SK-N-SH treated with all-trans-retinoic acid at 6 μM for 48 hours (cell line): Measurements from ENCODE around the gene ZNF132.

Experiments used
- ATAC-seq: fragments of 200-7000 bp; cut with Tn5 transposase; 3 replicates; pipeline ENCODE4 v1.9.1; 2020; ENCODE audit warnings: mild to moderate bottlenecking, moderate library complexity
- ARNTL ChIP-seq: fragments of 450-650 bp; formaldehyde crosslinking; IDR thresholded peaks from 2 replicates; pipeline ENCODE4 v1.5.0; 2020; ENCODE audit warnings: low read depth, mild to moderate bottlenecking, moderate library complexity, borderline replicate concordance
- BACH2 ChIP-seq: fragments of 250-450 bp; sonication (Bioruptor Pico); IDR thresholded peaks from 2 replicates; pipeline ENCODE4 v1.9.0; 2021; ENCODE audit warnings: mild to moderate bottlenecking, borderline replicate concordance
- CSDC2 ChIP-seq: fragments of 250-450 bp; sonication (Bioruptor Pico); IDR thresholded peaks from 2 replicates; pipeline ENCODE4 v1.5.0; 2020; ENCODE audit warnings: mild to moderate bottlenecking, moderate library complexity
- ESRRG ChIP-seq: fragments of 250-450 bp; sonication (Bioruptor Pico); IDR thresholded peaks from 2 replicates; pipeline ENCODE4 v1.6.1; 2021; ENCODE audit warnings: mild to moderate bottlenecking
- GLIS3 ChIP-seq: fragments of 250-450 bp; sonication (Bioruptor Pico); IDR thresholded peaks from 2 replicates; pipeline ENCODE4 v1.5.0; 2020; ENCODE audit warnings: mild to moderate bottlenecking, moderate library complexity
- ISL1 ChIP-seq: fragments of 250-450 bp; sonication (Bioruptor Pico); IDR thresholded peaks from 2 replicates; pipeline ENCODE4 v2.1.2; 2022; ENCODE audit warnings: mild to moderate bottlenecking, moderate library complexity
- OSR1 ChIP-seq: fragments of 250-450 bp; sonication (Bioruptor Pico); IDR thresholded peaks from 2 replicates; pipeline ENCODE4 v1.8.0; 2022; ENCODE audit warnings: moderate library complexity, mild to moderate bottlenecking, inconsistent platforms
- PPARA ChIP-seq: fragments of 250-450 bp; sonication (Bioruptor Pico); IDR thresholded peaks from 2 replicates; pipeline ENCODE4 v1.5.0; 2020; ENCODE audit warnings: mild to moderate bottlenecking, borderline replicate concordance
- RARB ChIP-seq: fragments of 250-450 bp; sonication (Bioruptor Pico); IDR thresholded peaks from 2 replicates; pipeline ENCODE4 v1.8.0; 2021; ENCODE audit warnings: mild to moderate bottlenecking, moderate library complexity
- SNAI2 ChIP-seq: fragments of 250-450 bp; sonication (Bioruptor Pico); IDR thresholded peaks from 2 replicates; pipeline ENCODE4 v1.5.0; 2020; ENCODE audit warnings: mild to moderate bottlenecking, moderate library complexity
- TCF4 ChIP-seq: fragments of 250-450 bp; sonication (Bioruptor Pico); IDR thresholded peaks from 2 replicates; pipeline ENCODE4 v1.8.0; 2021; ENCODE audit warnings: mild to moderate bottlenecking, moderate library complexity, borderline replicate concordance
- TOX ChIP-seq: fragments of 250-450 bp; sonication (Bioruptor Pico); IDR thresholded peaks from 2 replicates; pipeline ENCODE4 v1.8.0; 2021; ENCODE audit warnings: mild to moderate bottlenecking, moderate library complexity, borderline replicate concordance
- ZC3H10 ChIP-seq: fragments of 250-450 bp; sonication (Bioruptor Pico); IDR thresholded peaks from 2 replicates; pipeline ENCODE4 v1.5.1; 2021; ENCODE audit warnings: mild to moderate bottlenecking, moderate library complexity
- ZFP30 ChIP-seq: fragments of 450-650 bp; formaldehyde crosslinking; IDR thresholded peaks from 2 replicates; pipeline ENCODE4 v1.5.0; 2022; ENCODE audit warnings: mild to moderate bottlenecking, moderate library complexity
- ZNF565 ChIP-seq: fragments of 450-650 bp; formaldehyde crosslinking; conservative IDR thresholded peaks from 2 replicates; pipeline ENCODE4 v1.5.0; 2020; ENCODE audit warnings: low read depth, mild to moderate bottlenecking, moderate library complexity
- ZNF70 ChIP-seq: fragments of 450-650 bp; formaldehyde crosslinking; IDR thresholded peaks from 2 replicates; pipeline ENCODE4 v1.5.0; 2020; ENCODE audit warnings: mild to moderate bottlenecking, moderate library complexity
- ZNF8 ChIP-seq: fragments of 450-650 bp; formaldehyde crosslinking; IDR thresholded peaks from 2 replicates; pipeline ENCODE4 v1.5.0; 2020; ENCODE audit warnings: mild to moderate bottlenecking, moderate library complexity
- TF ChIP-seq, protein P1 (sequence below): fragments of 250-450 bp; sonication (Bioruptor Pico); IDR thresholded peaks from 2 replicates; pipeline ENCODE4 v1.5.1; 2020; ENCODE audit warnings: low read depth, mild to moderate bottlenecking, moderate library complexity
- TF ChIP-seq, protein P2 (sequence below): fragments of 250-450 bp; sonication (Bioruptor Pico); IDR thresholded peaks from 2 replicates; pipeline ENCODE4 v1.5.1; 2021; ENCODE audit warnings: mild to moderate bottlenecking, moderate library complexity
- TF ChIP-seq, protein P3 (sequence below): fragments of 250-450 bp; sonication (Bioruptor Pico); IDR thresholded peaks from 2 replicates; pipeline ENCODE4 v1.5.0; 2020; ENCODE audit warnings: mild to moderate bottlenecking, moderate library complexity
- TF ChIP-seq, protein P4 (sequence below): fragments of 250-450 bp; sonication (Bioruptor Pico); IDR thresholded peaks from 2 replicates; pipeline ENCODE4 v1.8.0; 2021; ENCODE audit warnings: low read depth, mild to moderate bottlenecking, moderate library complexity, borderline replicate concordance

Gene ZNF132

DNA sequence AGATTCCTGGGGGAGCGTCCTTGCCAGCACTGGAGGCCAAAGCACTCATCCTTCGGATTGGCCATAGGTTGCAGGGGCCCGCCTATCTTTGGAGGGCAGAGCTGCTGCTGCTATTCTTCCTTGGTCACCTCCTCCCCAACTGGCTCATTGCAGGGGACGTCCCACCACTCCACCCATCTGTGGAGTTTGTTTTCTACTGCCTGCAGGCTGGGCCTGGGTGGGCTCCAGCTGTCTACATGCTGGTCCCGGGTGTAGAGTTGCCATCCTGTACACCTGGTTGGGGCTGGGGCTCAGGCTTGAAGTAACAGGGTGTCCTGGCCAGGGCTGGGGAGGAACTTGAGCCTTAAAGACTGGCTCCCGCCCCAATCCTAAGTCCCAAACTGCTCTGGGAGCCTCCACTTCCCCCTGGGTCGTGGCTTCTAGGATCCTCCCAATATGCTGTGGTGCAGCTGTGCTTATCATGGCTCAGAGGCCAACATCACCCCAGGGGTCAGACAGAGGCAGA is 42.4 kb downstream of the ZNF132 start (continued):
- no peak for TF ChIP-seq GLIS3 (CRISPR knock-in tag)
- no peak for TF ChIP-seq TOX (CRISPR knock-in tag)
- TF ChIP-seq ISL1 = no peak
- no peak for TF ChIP-seq ZNF8
- no peak for TF ChIP-seq RARB (CRISPR knock-in tag)
- TF ChIP-seq ESRRG (CRISPR knock-in tag) = no peak
- TF ChIP-seq, all 23 proteins: peak for 0

DNA sequence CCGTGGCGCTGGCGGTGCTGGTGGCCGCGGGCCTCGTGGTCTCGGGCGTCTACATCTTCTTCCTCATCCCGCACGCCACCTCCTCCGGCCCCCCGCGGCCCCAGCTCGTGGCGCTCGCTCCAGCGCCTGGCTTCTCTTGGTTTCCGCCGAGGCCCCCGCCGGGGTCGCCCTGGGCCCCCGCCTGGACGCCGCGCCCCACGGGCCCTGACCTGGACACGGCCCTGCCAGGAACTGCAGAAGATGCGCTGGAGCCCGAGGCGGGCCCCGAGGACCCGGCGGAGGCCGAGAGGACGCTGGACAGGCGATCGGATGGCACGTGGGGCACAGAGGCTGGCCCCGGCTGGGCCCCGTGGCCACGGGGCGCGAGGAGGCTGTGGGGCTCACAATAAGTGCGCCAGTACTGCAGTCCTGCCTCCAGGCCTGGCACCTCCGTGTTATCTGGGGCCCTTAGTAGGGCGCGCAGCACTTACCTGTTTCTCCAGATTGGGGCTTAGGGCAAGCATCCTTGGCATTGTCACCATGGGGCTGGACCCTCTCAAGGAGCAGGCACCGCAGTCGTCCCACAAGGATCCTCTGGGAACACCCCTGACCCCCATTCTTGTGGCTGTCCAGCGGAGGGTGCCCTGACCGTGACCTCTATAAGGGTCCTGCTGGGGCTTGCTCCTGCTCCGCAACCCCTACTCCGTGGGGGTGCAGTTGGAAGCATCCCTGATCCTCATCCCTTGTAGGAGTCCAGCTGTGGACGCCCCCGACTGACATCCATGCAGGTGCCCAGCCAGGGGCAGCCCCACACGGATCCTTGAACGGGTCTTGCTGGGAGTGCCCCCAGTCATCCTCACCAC is 43.0 kb downstream of the ZNF132 start:
- ATAC-seq = no peak
- no peak for TF ChIP-seq ARNTL (CRISPR knock-in tag)
- TF ChIP-seq, protein P1, sequence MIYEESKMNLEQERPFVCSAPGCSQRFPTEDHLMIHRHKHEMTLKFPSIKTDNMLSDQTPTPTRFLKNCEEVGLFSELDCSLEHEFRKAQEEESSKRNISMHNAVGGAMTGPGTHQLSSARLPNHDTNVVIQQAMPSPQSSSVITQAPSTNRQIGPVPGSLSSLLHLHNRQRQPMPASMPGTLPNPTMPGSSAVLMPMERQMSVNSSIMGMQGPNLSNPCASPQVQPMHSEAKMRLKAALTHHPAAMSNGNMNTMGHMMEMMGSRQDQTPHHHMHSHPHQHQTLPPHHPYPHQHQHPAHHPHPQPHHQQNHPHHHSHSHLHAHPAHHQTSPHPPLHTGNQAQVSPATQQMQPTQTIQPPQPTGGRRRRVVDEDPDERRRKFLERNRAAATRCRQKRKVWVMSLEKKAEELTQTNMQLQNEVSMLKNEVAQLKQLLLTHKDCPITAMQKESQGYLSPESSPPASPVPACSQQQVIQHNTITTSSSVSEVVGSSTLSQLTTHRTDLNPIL (CRISPR knock-in tag) = no peak

DNA sequence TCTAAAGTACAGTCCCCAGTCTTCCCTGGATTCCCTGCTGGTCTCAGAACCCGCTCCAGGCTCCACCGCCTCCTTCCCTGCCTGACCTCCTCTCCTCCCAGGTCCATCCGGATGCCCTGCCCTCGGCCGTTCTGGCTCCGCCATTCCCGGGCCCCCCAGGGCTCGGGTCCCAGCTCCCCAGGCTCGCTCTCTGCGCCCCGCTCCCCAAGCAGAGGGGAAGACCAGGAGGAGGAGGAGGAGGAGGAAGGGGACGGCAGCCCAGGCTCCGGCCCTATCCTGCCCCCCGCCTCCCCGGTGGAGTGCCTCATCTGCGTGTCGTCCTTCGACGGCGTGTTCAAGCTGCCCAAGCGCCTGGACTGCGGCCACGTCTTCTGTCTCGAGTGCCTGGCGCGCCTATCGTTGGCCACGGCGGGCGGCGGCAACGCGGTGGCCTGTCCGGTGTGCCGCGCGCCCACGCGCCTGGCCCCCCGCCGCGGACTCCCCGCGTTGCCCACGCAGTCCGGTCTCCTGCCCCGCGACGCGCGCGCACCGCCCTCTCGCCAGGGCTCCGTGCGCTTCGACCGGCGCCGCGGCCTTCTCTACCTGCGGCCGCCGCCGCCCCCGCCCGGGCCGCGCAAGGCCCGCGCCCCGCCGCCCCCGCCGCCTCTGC is 43.9 kb downstream of the ZNF132 start:
- ATAC-seq = peak; percentile 6
- TF ChIP-seq ZNF565 (CRISPR knock-in tag) = no peak
- TF ChIP-seq OSR1 (CRISPR knock-in tag) = no peak
- TF ChIP-seq, protein P2, sequence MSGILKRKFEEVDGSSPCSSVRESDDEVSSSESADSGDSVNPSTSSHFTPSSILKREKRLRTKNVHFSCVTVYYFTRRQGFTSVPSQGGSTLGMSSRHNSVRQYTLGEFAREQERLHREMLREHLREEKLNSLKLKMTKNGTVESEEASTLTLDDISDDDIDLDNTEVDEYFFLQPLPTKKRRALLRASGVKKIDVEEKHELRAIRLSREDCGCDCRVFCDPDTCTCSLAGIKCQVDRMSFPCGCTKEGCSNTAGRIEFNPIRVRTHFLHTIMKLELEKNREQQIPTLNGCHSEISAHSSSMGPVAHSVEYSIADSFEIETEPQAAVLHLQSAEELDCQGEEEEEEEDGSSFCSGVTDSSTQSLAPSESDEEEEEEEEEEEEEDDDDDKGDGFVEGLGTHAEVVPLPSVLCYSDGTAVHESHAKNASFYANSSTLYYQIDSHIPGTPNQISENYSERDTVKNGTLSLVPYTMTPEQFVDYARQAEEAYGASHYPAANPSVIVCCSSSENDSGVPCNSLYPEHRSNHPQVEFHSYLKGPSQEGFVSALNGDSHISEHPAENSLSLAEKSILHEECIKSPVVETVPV (CRISPR knock-in tag) = no peak
- TF ChIP-seq TCF4 (CRISPR knock-in tag) = no peak
- TF ChIP-seq BACH2 (CRISPR knock-in tag) = no peak
- no peak for TF ChIP-seq ISL1
- no peak for TF ChIP-seq ZC3H10 (CRISPR knock-in tag)
- no peak for TF ChIP-seq ZNF8
- TF ChIP-seq ZFP30 (CRISPR knock-in tag) = no peak
- no peak for TF ChIP-seq TOX (CRISPR knock-in tag)
- no peak for TF ChIP-seq RARB (CRISPR knock-in tag)
- TF ChIP-seq, protein P1 (CRISPR knock-in tag) = no peak
- TF ChIP-seq, protein P3, sequence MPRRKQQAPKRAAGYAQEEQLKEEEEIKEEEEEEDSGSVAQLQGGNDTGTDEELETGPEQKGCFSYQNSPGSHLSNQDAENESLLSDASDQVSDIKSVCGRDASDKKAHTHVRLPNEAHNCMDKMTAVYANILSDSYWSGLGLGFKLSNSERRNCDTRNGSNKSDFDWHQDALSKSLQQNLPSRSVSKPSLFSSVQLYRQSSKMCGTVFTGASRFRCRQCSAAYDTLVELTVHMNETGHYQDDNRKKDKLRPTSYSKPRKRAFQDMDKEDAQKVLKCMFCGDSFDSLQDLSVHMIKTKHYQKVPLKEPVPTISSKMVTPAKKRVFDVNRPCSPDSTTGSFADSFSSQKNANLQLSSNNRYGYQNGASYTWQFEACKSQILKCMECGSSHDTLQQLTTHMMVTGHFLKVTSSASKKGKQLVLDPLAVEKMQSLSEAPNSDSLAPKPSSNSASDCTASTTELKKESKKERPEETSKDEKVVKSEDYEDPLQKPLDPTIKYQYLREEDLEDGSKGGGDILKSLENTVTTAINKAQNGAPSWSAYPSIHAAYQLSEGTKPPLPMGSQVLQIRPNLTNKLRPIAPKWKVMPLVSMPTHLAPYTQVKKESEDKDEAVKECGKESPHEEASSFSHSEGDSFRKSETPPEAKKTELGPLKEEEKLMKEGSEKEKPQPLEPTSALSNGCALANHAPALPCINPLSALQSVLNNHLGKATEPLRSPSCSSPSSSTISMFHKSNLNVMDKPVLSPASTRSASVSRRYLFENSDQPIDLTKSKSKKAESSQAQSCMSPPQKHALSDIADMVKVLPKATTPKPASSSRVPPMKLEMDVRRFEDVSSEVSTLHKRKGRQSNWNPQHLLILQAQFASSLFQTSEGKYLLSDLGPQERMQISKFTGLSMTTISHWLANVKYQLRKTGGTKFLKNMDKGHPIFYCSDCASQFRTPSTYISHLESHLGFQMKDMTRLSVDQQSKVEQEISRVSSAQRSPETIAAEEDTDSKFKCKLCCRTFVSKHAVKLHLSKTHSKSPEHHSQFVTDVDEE = no peak
- TF ChIP-seq PPARA (CRISPR knock-in tag) = no peak
- TF ChIP-seq SNAI2 = no peak
- no peak for TF ChIP-seq GLIS3 (CRISPR knock-in tag)
- TF ChIP-seq, protein P4, sequence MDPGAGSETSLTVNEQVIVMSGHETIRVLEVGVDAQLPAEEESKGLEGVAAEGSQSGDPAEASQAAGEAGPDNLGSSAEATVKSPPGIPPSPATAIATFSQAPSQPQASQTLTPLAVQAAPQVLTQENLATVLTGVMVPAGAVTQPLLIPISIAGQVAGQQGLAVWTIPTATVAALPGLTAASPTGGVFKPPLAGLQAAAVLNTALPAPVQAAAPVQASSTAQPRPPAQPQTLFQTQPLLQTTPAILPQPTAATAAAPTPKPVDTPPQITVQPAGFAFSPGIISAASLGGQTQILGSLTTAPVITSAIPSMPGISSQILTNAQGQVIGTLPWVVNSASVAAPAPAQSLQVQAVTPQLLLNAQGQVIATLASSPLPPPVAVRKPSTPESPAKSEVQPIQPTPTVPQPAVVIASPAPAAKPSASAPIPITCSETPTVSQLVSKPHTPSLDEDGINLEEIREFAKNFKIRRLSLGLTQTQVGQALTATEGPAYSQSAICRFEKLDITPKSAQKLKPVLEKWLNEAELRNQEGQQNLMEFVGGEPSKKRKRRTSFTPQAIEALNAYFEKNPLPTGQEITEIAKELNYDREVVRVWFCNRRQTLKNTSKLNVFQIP (CRISPR knock-in tag) = no peak
- no peak for TF ChIP-seq ZNF70 (CRISPR knock-in tag)
- TF ChIP-seq CSDC2 (CRISPR knock-in tag) = no peak
- TF ChIP-seq ARNTL (CRISPR knock-in tag) = no peak
- TF ChIP-seq, all 23 proteins: peak for 0
